ENCODE data around the gene COL1A2. TPM values are rescaled to one million over a fixed set of nuclear protein-coding genes. Genes with fewer than 3 reads are reported as not detected.

Gene COL1A2
- total RNA-seq, 2 experiments from 2014 or later: 0.11 to 0.19 TPM

GRCh38 chr7:94397722-94398121 is 3.0 kb downstream of the COL1A2 start:
- Mint-ChIP-seq H3K27ac (no peak overlapping the region), H3K9me3 (ENCODE audit: low read depth) (no peaks in the 10 kb centered on the region), H3K27me3 (peaks cover 29% of the 10 kb centered on the region), H3K4me3 (no peak overlapping the region), H3K36me3 (ENCODE audit: low read depth) (no peaks in the 10 kb centered on the region), H3K4me1 (peaks cover 8% of the 10 kb centered on the region)
- intact Hi-C loops (cut with DNase I, micrococcal nuclease): loop anchor here (5.0 to 10.0 kb wide), 7 partner anchors 110 to 1153 kb away; no protein-coding TSS in a partner anchor
- POLR2A ChIA-PET: interaction anchor here (0.6 kb wide), 1 partner anchor 529 kb away, joined by 7 read pairs; no protein-coding TSS in a partner anchor
- CTCF ChIA-PET: interaction anchor here (1.2 kb wide), 1 partner anchor 8 kb away, joined by 3 read pairs; no protein-coding TSS in a partner anchor
- ATAC-seq (no peak), DNase-seq (no peak)

- ChIA-PET CTCF (interaction anchor here (0.9 to 1.2 kb wide), 3 partner anchors 8 to 51 kb away, joined by 3 read pairs; no protein-coding TSS in a partner anchor), POLR2A (no interaction called here)
- Mint-ChIP-seq H3K4me1 (peaks cover 8% of the 10 kb centered on the region), H3K27ac (no peak overlapping the region), H3K27me3 (peaks cover 25% of the 10 kb centered on the region), H3K36me3 (ENCODE audit: low read depth) (no peaks in the 10 kb centered on the region), H3K4me3 (no peak overlapping the region), H3K9me3 (ENCODE audit: low read depth) (no peaks in the 10 kb centered on the region)
- intact Hi-C loops (cut with DNase I, micrococcal nuclease): loop anchor here (5.0 to 10.0 kb wide), 7 partner anchors 112 to 1154 kb away; no protein-coding TSS in a partner anchor
- no peak for DNase-seq
- ATAC-seq: no peak
Measured at GRCh38 chr7:94398841-94399240, 4.1 kb downstream of the COL1A2 start.

GRCh38 chr7:94400022-94400421 is 5.3 kb downstream of the COL1A2 start:
- ATAC-seq: no peak
- intact Hi-C loops (cut with DNase I, micrococcal nuclease): no loop called here
- Mint-ChIP-seq H3K27ac (no peak overlapping the region), H3K36me3 (ENCODE audit: low read depth) (no peaks in the 10 kb centered on the region), H3K9me3 (ENCODE audit: low read depth) (no peaks in the 10 kb centered on the region), H3K27me3 (peaks cover 21% of the 10 kb centered on the region), H3K4me1 (peaks cover 5% of the 10 kb centered on the region), H3K4me3 (no peak overlapping the region)
- ChIA-PET CTCF (no interaction called here), POLR2A (no interaction called here)
- no peak for DNase-seq

GRCh38 chr7:94400643-94401427 is 6.1 kb downstream of the COL1A2 start:
- Mint-ChIP-seq H3K9me3 (ENCODE audit: low read depth) (no peaks in the 10 kb centered on the region), H3K36me3 (ENCODE audit: low read depth) (no peaks in the 10 kb centered on the region), H3K4me1 (no peaks in the 10 kb centered on the region), H3K27ac (no peak overlapping the region), H3K4me3 (no peak overlapping the region), H3K27me3 (peaks cover 17% of the 10 kb centered on the region)
- intact Hi-C loops (cut with DNase I, micrococcal nuclease): no loop called here
- ChIA-PET POLR2A (interaction anchor here (0.6 kb wide), 1 partner anchor 334 kb away, joined by 3 read pairs; no protein-coding TSS in a partner anchor), CTCF (interaction anchor here (0.9 kb wide), 1 partner anchor 40 kb away, joined by 3 read pairs; no protein-coding TSS in a partner anchor)
- DNase-seq (no peak), ATAC-seq (no peak)

GRCh38 chr7:94401428-94401814 is 6.7 kb downstream of the COL1A2 start:
- DNase-seq: no peak
- intact Hi-C loops (cut with DNase I, micrococcal nuclease): no loop called here
- ChIA-PET POLR2A (interaction anchor here (0.6 kb wide), 1 partner anchor 335 kb away, joined by 3 read pairs; no protein-coding TSS in a partner anchor), CTCF (interaction anchor here (0.9 kb wide), 1 partner anchor 40 kb away, joined by 3 read pairs; no protein-coding TSS in a partner anchor)
- no peak overlapping the region for H3K4me3 Mint-ChIP-seq
- no peak for ATAC-seq
- H3K36me3 Mint-ChIP-seq (ENCODE audit: low read depth): no peaks in the 10 kb centered on the region
- no peak overlapping the region for H3K27ac Mint-ChIP-seq
- no peaks in the 10 kb centered on the region for H3K9me3 Mint-ChIP-seq (ENCODE audit: low read depth)
- peaks cover 17% of the 10 kb centered on the region for H3K27me3 Mint-ChIP-seq
- H3K4me1 Mint-ChIP-seq: no peaks in the 10 kb centered on the region

- Mint-ChIP-seq H3K27me3 (peaks cover 16% of the 10 kb centered on the region), H3K27ac (no peak overlapping the region), H3K4me1 (no peaks in the 10 kb centered on the region), H3K4me3 (no peak overlapping the region), H3K36me3 (ENCODE audit: low read depth) (no peaks in the 10 kb centered on the region), H3K9me3 (ENCODE audit: low read depth) (no peaks in the 10 kb centered on the region)
- intact Hi-C loops (cut with DNase I, micrococcal nuclease): no loop called here
- DNase-seq (no peak), ATAC-seq (no peak)
- ChIA-PET CTCF (interaction anchor here (1.5 to 1.6 kb wide), 2 partner anchors 9 to 24 kb away, joined by 4 to 5 read pairs; partner anchors contain the start of gene COL1A2), POLR2A (no interaction called here)
Measured at GRCh38 chr7:94403546-94403945, 8.9 kb downstream of the COL1A2 start.

- intact Hi-C loops (cut with DNase I, micrococcal nuclease): no loop called here
- Mint-ChIP-seq H3K4me3 (no peak overlapping the region), H3K4me1 (no peaks in the 10 kb centered on the region), H3K27ac (no peak overlapping the region), H3K27me3 (peaks cover 12% of the 10 kb centered on the region), H3K9me3 (ENCODE audit: low read depth) (no peaks in the 10 kb centered on the region), H3K36me3 (ENCODE audit: low read depth) (no peaks in the 10 kb centered on the region)
- ChIA-PET CTCF (no interaction called here), POLR2A (interaction anchor here (0.6 kb wide), 1 partner anchor 116 kb away, joined by 3 read pairs; no protein-coding TSS in a partner anchor)
- no peak for DNase-seq
- no peak for ATAC-seq
Measured at GRCh38 chr7:94405506-94405905, 10.8 kb downstream of the COL1A2 start.

- CTCF ChIA-PET: interaction anchor here (0.7 kb wide), 1 partner anchor 8 kb away, joined by 3 read pairs; no protein-coding TSS in a partner anchor
- H3K36me3 Mint-ChIP-seq (ENCODE audit: low read depth): no peaks in the 10 kb centered on the region
- H3K4me3 Mint-ChIP-seq: no peak overlapping the region
- DNase-seq (no peak), ATAC-seq (no peak)
- intact Hi-C loops (cut with DNase I, micrococcal nuclease): no loop called here
- no peaks in the 10 kb centered on the region for H3K4me1 Mint-ChIP-seq
- H3K9me3 Mint-ChIP-seq (ENCODE audit: low read depth): no peaks in the 10 kb centered on the region
- no peak overlapping the region for H3K27ac Mint-ChIP-seq
- POLR2A ChIA-PET: no interaction called here
- peaks cover 9% of the 10 kb centered on the region for H3K27me3 Mint-ChIP-seq
Measured at GRCh38 chr7:94406696-94407095, 12.0 kb downstream of the COL1A2 start.

GRCh38 chr7:94409200-94409948 is 14.7 kb downstream of the COL1A2 start:
- no peaks in the 10 kb centered on the region for H3K36me3 Mint-ChIP-seq (ENCODE audit: low read depth)
- H3K9me3 Mint-ChIP-seq (ENCODE audit: low read depth): no peaks in the 10 kb centered on the region
- ChIA-PET POLR2A (interaction anchor here (0.7 kb wide), 1 partner anchor 540 kb away, joined by 3 read pairs; no protein-coding TSS in a partner anchor), CTCF (no interaction called here)
- H3K4me3 Mint-ChIP-seq: no peak overlapping the region
- H3K4me1 Mint-ChIP-seq: no peaks in the 10 kb centered on the region
- peaks cover 2% of the 10 kb centered on the region for H3K27me3 Mint-ChIP-seq
- no peak for DNase-seq
- H3K27ac Mint-ChIP-seq: no peak overlapping the region
- ATAC-seq: no peak
- intact Hi-C loops (cut with DNase I, micrococcal nuclease): no loop called here

GRCh38 chr7:94410413-94411187 is 15.9 kb downstream of the COL1A2 start:
- intact Hi-C loops (cut with DNase I, micrococcal nuclease): no loop called here
- no peak for ATAC-seq
- ChIA-PET POLR2A (interaction anchor here (0.7 kb wide), 1 partner anchor 541 kb away, joined by 3 read pairs; no protein-coding TSS in a partner anchor), CTCF (interaction anchor here (0.6 to 1.0 kb wide), 2 partner anchors 29 to 790 kb away, joined by 3 read pairs; no protein-coding TSS in a partner anchor)
- no peak overlapping the region for H3K4me3 Mint-ChIP-seq
- H3K9me3 Mint-ChIP-seq (ENCODE audit: low read depth): no peaks in the 10 kb centered on the region
- H3K27me3 Mint-ChIP-seq: peaks cover 2% of the 10 kb centered on the region
- H3K4me1 Mint-ChIP-seq: no peaks in the 10 kb centered on the region
- no peaks in the 10 kb centered on the region for H3K36me3 Mint-ChIP-seq (ENCODE audit: low read depth)
- H3K27ac Mint-ChIP-seq: no peak overlapping the region
- DNase-seq: no peak

- intact Hi-C loops (cut with DNase I, micrococcal nuclease): no loop called here
- peaks cover 2% of the 10 kb centered on the region for H3K27me3 Mint-ChIP-seq
- POLR2A ChIA-PET: no interaction called here
- H3K4me3 Mint-ChIP-seq: no peak overlapping the region
- H3K4me1 Mint-ChIP-seq: no peaks in the 10 kb centered on the region
- DNase-seq (no peak), ATAC-seq (no peak)
- CTCF ChIA-PET: interaction anchor here (1.0 kb wide), 1 partner anchor 29 kb away, joined by 3 read pairs; no protein-coding TSS in a partner anchor
- no peak overlapping the region for H3K27ac Mint-ChIP-seq
- no peaks in the 10 kb centered on the region for H3K9me3 Mint-ChIP-seq (ENCODE audit: low read depth)
- no peaks in the 10 kb centered on the region for H3K36me3 Mint-ChIP-seq (ENCODE audit: low read depth)
Measured at GRCh38 chr7:94411188-94411466, 16.4 kb downstream of the COL1A2 start.

Data from activated CD4-positive, alpha-beta T cell treated with anti-CD3 and anti-CD28 coated beads for 36 hours (primary cell).